Psoas muscle (tissue), 8 donors: ENCODE measurements around the gene NSUN2. TPM values are rescaled to one million over a fixed set of nuclear protein-coding genes. Genes with fewer than 3 reads are reported as not detected.

Experiments used
- ATAC-seq, 4 donors: fragments of 200-7000 bp; cut with Tn5 transposase; one replicate each; pipeline ENCODE4 v1.9.1; 2020; ENCODE audit warnings: moderate library complexity in 3 of 4, mild to moderate bottlenecking in 2 of 4
- DNase-seq, 2 donors: peaks; one replicate each; pipeline ENCODE4 v3.0.0-alpha.2; 2020
- H3K27ac ChIP-seq: fragments of 200-600 bp; one replicate; pipeline ENCODE4 v1.8.0; 2022
- H3K27me3 ChIP-seq, 3 donors: fragments of 200-600 bp in 1 of 3; one replicate each; pipeline versions ENCODE4 v1.6.1 to v1.8.0; 2013 to 2022; ENCODE audit warnings: low read length in 2 of 3, mild to moderate bottlenecking in 2 of 3, moderate library complexity in 1 of 3; ENCODE audit not compliant: insufficient read depth in 3 of 3
- H3K36me3 ChIP-seq, 2 donors: fragments of 200-600 bp in 1 of 2; one replicate each; pipeline versions ENCODE4 v1.6.1 to v1.8.0; 2013 to 2022; ENCODE audit warnings: low read depth in 1 of 2, mild to moderate bottlenecking in 1 of 2, moderate library complexity in 1 of 2; ENCODE audit not compliant: insufficient read depth in 1 of 2
- H3K4me1 ChIP-seq: fragments of 200-600 bp; one replicate; pipeline ENCODE4 v1.8.0; 2022
- H3K4me3 ChIP-seq: fragments of 200-600 bp; one replicate; pipeline ENCODE4 v1.8.0; 2022; ENCODE audit warnings: mild to moderate bottlenecking
- H3K9me3 ChIP-seq: fragments of 200-600 bp; one replicate; pipeline ENCODE4 v1.8.0; 2022
- WGBS, 3 donors: extraction: QIAGEN DNeasy Blood & Tissue Kit; methylation state at CpG; one replicate each; pipeline versions ENCODE4 v1.1.6 to v1.1.7; 2013; 5-methylcytosine and 5-hydroxymethylcytosine counted together
- intact Hi-C, 2 donors: fragments of 100-400 bp; cut with DNase I; formaldehyde crosslinking; loops; one replicate each; pipeline versions ENCODE4 v1.11.0 to v1.14.2; 2022
- polyA plus RNA-seq, 3 donors: library from polyadenylated mRNA; stranded (reverse); fragments of 200-250 nt; gene quantifications; one replicate each; pipeline ENCODE4 v1.2.3, GENCODE V29; 2013
- total RNA-seq, 4 donors: library from RNA; stranded (reverse); fragmentation: NEBNext Ultra II Directional in 2 of 4; extraction: Animal tissue kit (Norgen Biotek cat#: 25700) in 2 of 4; gene quantifications; one replicate each; pipeline versions ENCODE4 v1.2.1 to v1.2.4, GENCODE V29; 2021 to 2023
- TF ChIP-seq, protein P1 (sequence below): fragments of 200-600 bp; IDR thresholded peaks from one replicate; pipeline ENCODE4 v1.8.0; 2022; ENCODE audit warnings: antibody characterized with exemption
- donor health status: healthy with polysubstance abuse.
- donor health status: DM: no; HTN: no; CAD: no; lungs with moderate emphysema.
- donor health status: Bipolar disorder and iron deficiency.
- donor health status: healthy.
- donor health status: DM: yes; HTN: yes; CAD: no.
- donor health status: DM: no; HTN: no; CAD: no.
- donor health status: DM: no; HTN: no; CAD: no.
- donor health status: DM: yes; HTN: yes; CAD: no.

The NSUN2 gene
- total and polyA plus RNA-seq, 7 donors = 30.6 to 80.9 (median 53.6) TPM

DNA sequence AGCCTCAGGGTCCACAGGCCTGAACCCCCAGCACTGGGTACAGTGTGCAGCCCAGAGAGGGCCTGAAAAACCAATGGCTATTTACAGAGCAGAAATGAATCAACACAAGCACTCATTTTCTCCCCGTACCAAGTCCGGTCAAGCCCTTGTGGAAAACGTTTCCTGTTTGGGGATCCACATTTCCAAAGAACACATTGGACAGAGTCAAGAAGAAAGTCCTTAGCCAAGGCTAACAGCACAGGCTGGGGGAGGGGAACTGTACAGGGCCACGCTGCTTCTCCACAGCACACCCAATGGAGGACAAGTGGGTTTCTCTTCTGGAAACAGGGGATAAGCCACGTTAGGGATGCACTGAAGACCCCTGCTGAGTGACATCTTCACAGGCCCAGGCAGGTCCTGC, 62.3 kb downstream of the NSUN2 start:
- TF ChIP-seq, protein P1, sequence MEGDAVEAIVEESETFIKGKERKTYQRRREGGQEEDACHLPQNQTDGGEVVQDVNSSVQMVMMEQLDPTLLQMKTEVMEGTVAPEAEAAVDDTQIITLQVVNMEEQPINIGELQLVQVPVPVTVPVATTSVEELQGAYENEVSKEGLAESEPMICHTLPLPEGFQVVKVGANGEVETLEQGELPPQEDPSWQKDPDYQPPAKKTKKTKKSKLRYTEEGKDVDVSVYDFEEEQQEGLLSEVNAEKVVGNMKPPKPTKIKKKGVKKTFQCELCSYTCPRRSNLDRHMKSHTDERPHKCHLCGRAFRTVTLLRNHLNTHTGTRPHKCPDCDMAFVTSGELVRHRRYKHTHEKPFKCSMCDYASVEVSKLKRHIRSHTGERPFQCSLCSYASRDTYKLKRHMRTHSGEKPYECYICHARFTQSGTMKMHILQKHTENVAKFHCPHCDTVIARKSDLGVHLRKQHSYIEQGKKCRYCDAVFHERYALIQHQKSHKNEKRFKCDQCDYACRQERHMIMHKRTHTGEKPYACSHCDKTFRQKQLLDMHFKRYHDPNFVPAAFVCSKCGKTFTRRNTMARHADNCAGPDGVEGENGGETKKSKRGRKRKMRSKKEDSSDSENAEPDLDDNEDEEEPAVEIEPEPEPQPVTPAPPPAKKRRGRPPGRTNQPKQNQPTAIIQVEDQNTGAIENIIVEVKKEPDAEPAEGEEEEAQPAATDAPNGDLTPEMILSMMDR = no peak
- intact Hi-C loops = loop anchor here (5.0 to 10.0 kb wide), 5 partner anchors 116 to 1688 kb away; no protein-coding TSS in a partner anchor
- no peak overlapping the region for H3K4me3 ChIP-seq
- H3K9me3 ChIP-seq = no peaks in the 10 kb centered on the region
- H3K27me3 ChIP-seq = no peaks in the 10 kb centered on the region
- H3K27ac ChIP-seq = no peak overlapping the region
- no peaks in the 10 kb centered on the region for H3K36me3 ChIP-seq
- no peak for DNase-seq
- peaks cover 2% of the 10 kb centered on the region for H3K4me1 ChIP-seq
- 65 to 77% (median 74%) methylated on average over 5 of the region's 5 CpGs for WGBS, 3 donors
- no peak for ATAC-seq

DNA sequence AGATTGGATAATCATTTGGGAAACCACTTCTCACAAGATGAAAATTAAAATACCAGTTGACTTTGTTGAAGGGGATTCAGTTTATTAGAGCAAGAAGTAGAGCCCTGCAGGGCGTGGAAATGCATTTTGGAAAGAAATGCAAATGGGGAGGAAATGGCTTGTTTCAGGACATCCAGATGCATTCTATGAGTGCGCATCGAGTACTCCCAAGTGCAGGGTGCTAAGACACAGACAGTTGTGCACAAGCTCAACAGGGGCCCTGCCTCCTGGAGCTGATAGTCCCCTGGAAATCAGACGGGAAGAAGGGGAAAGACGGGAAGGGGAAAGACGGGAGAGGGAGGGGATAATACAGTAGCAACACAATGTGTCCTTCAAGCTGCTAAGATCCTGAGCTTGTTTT, 64.0 kb downstream of the NSUN2 start:
- DNase-seq = no peak

DNA sequence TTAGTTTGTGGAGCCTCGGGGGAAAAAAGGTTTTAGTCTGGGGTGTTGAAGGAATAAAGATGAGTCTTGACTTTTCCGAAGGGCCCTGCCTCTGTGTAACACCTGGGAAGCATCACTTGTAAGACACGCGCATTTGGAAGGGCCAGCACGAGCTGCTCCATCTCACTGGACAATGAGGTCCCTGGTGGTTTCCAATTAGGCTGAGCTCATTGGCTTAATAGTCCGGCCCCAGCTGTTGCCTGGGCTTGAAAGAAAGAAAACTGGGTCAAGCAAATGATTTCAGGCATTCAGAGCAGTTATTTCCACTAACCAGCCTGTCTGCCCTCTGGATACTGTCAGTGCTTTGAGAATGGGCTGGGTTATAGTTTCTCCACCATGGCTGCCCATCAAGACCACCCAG, 64.5 kb downstream of the NSUN2 start:
- Histone ChIP-seq H3K9me3 (no peaks in the 10 kb centered on the region), H3K4me3 (no peak overlapping the region), H3K27ac (no peak overlapping the region), H3K4me1 (no peaks in the 10 kb centered on the region), H3K36me3 (no peaks in the 10 kb centered on the region), H3K27me3 (no peaks in the 10 kb centered on the region)
- 49 to 63% (median 51%) methylated on average over 6 of the region's 6 CpGs for WGBS, 3 donors
- intact Hi-C loops = loop anchor here in 1 of 2 donors (2.0 kb wide), 1 partner anchor 46 kb away; no protein-coding TSS in a partner anchor
- TF ChIP-seq, protein P1 = no peak
- DNase-seq = no peak
- ATAC-seq = no peak

More for the DNA sequence above, 64.0 kb downstream of the NSUN2 start:
- intact Hi-C loops = loop anchor here in 1 of 2 donors (2.0 kb wide), 1 partner anchor 46 kb away; no protein-coding TSS in a partner anchor
- ATAC-seq = no peak
- no peak overlapping the region for H3K4me3 ChIP-seq
- TF ChIP-seq, protein P1 = no peak
- H3K9me3 ChIP-seq = no peaks in the 10 kb centered on the region
- H3K4me1 ChIP-seq = no peaks in the 10 kb centered on the region
- WGBS, 3 donors = 57 to 67% (median 66%) methylated on average over 6 of the region's 6 CpGs
- no peaks in the 10 kb centered on the region for H3K36me3 ChIP-seq
- no peak overlapping the region for H3K27ac ChIP-seq
- H3K27me3 ChIP-seq = no peaks in the 10 kb centered on the region

DNA sequence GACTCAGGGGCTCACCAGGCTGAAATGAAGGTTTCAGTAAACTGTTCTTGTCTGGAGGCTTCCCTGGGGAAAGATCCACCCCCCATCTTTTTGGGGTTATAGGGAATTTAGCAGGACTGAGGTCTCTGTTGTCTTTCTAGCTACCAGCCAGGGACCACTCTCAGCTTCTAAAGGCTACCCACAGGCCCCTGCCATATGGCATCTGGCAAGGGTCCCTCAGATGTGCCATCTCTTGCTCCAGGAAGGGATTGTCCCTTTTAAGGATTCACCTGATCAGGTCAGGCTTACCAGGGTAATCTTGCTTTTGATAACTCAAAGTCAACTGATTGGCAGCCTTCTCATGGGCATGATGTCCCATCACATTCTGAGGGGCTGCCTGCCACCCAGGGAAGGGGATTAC, 65.0 kb downstream of the NSUN2 start:
- Histone ChIP-seq H3K4me1 (no peaks in the 10 kb centered on the region), H3K9me3 (no peaks in the 10 kb centered on the region), H3K36me3 (no peaks in the 10 kb centered on the region), H3K27ac (no peak overlapping the region), H3K4me3 (no peak overlapping the region), H3K27me3 (no peaks in the 10 kb centered on the region)
- DNase-seq (no peak), ATAC-seq (no peak)
- intact Hi-C loops = loop anchor here in 1 of 2 donors (2.0 kb wide), 1 partner anchor 45 kb away; no protein-coding TSS in a partner anchor
- TF ChIP-seq, protein P1 = no peak

- no peaks in the 10 kb centered on the region for H3K27me3 ChIP-seq
- no peaks in the 10 kb centered on the region for H3K4me1 ChIP-seq
- intact Hi-C loops = no loop called here
- DNase-seq = no peak
- no peak overlapping the region for H3K27ac ChIP-seq
- TF ChIP-seq, protein P1 = no peak
- no peaks in the 10 kb centered on the region for H3K36me3 ChIP-seq
- no peak for ATAC-seq
- no peak overlapping the region for H3K4me3 ChIP-seq
- WGBS, 3 donors = 87 to 90% (median 89%) methylated on average over 4 of the region's 4 CpGs
- H3K9me3 ChIP-seq = no peaks in the 10 kb centered on the region
These were observed 65.8 kb downstream of the NSUN2 start for GRCh38 chr5:6567068-6567467.
